Hematopoietic multipotent progenitor cell (in vitro differentiated cells): Measurements from ENCODE around the gene TMPRSS12. TPM values are rescaled to one million over a fixed set of nuclear protein-coding genes. Genes with fewer than 3 reads are reported as not detected.
"Not testable (repeated sequence)": the region's sequence is repeated elsewhere in the genome, so short reads cannot be mapped to it uniquely, and the experiment has no call there.

Experiments
- DNase-seq, 3 donors: peaks; one replicate each; pipeline ENCODE4 v3.0.0-alpha.2; 2011 to 2015; ENCODE audit warnings: low read depth in 2 of 3, low spot score in 2 of 3
- total RNA-seq: library from RNA; depleted of rRNA; stranded (reverse); fragments of >200 nt; gene quantifications from one replicate; pipeline ENCODE4 v1.2.3, GENCODE V29; 2012

The TMPRSS12 gene
- not detected for total RNA-seq

GRCh38 chr12:50842637-50843493 lies at the start of gene TMPRSS12:
TSS of gene TMPRSS12 (plus strand) at chr12:50842926. CDS start at chr12:50842965, 39 bp downstream.
- DNase-seq: peak in 2 of 3 donors; percentile 22 to 41

- peak in 1 of 3 donors; percentile 45 for DNase-seq
Observed at GRCh38 chr12:50799908-50800307, 42.8 kb upstream of the TMPRSS12 start.

- no peak for DNase-seq
Observed at GRCh38 chr12:50803230-50803875, 39.4 kb upstream of the TMPRSS12 start.

GRCh38 chr12:50806176-50806575 lies 36.5 kb upstream of the TMPRSS12 start:
- DNase-seq: no peak

GRCh38 chr12:50809131-50809530 lies 33.6 kb upstream of the TMPRSS12 start:
- peak in 1 of 3 donors; percentile 13 for DNase-seq

GRCh38 chr12:50814921-50815320 lies 27.8 kb upstream of the TMPRSS12 start:
- DNase-seq: not testable (repeated sequence)

- DNase-seq: no peak
Observed at GRCh38 chr12:50820177-50820576, 22.5 kb upstream of the TMPRSS12 start.

GRCh38 chr12:50822082-50822481 lies 20.6 kb upstream of the TMPRSS12 start:
- DNase-seq: no peak

GRCh38 chr12:50823724-50824123 lies 19.0 kb upstream of the TMPRSS12 start:
- not testable (repeated sequence) for DNase-seq

GRCh38 chr12:50824914-50825313 lies 17.8 kb upstream of the TMPRSS12 start:
- no peak for DNase-seq

- peak; percentile 14 to 81 (median 67) for DNase-seq
Observed at GRCh38 chr12:50825372-50825838, 17.3 kb upstream of the TMPRSS12 start.

GRCh38 chr12:50828121-50828520 lies 14.6 kb upstream of the TMPRSS12 start:
- DNase-seq: no peak

GRCh38 chr12:50828886-50829285 lies 13.8 kb upstream of the TMPRSS12 start:
- DNase-seq: no peak

- not testable (repeated sequence) for DNase-seq
Observed at GRCh38 chr12:50833801-50834200, 8.9 kb upstream of the TMPRSS12 start.

- DNase-seq: no peak
Observed at GRCh38 chr12:50839042-50839441, 3.7 kb upstream of the TMPRSS12 start.

- no peak for DNase-seq
Observed at GRCh38 chr12:50840809-50841487, 1.8 kb upstream of the TMPRSS12 start.

GRCh38 chr12:50841716-50842531 lies 802 bp upstream of the TMPRSS12 start:
- DNase-seq: no peak

- DNase-seq: no peak
Observed at GRCh38 chr12:50845021-50845647, 2.4 kb downstream of the TMPRSS12 start.

- DNase-seq: no peak
Observed at GRCh38 chr12:50848963-50849362, 6.2 kb downstream of the TMPRSS12 start.

- DNase-seq: not testable (repeated sequence)
Observed at GRCh38 chr12:50855218-50855617, 12.5 kb downstream of the TMPRSS12 start.
